H4 (cell line): Measurements from ENCODE around the gene NAT8L. TPM values are rescaled to one million over a fixed set of nuclear protein-coding genes. Genes with fewer than 3 reads are reported as not detected.

Source experiments
- DNase-seq: peaks from one replicate; pipeline ENCODE4 v3.0.0-alpha.2; 2015; ENCODE audit warnings: low spot score
- total RNA-seq: library from RNA; depleted of rRNA; stranded (reverse); fragments of >200 nt; shearing (Covaris generic); gene quantifications from 2 replicates; pipeline ENCODE4 v1.2.3, GENCODE V29; 2014

NAT8L gene
- total RNA-seq, 1 experiment from 2014 or later, result 0.45 TPM

- DNase-seq, result no peak
These were observed 4.6 kb downstream of the NAT8L start for GRCh38 chr4:2063557-2064275.

GRCh38 chr4:2064276-2064991, 5.3 kb downstream of the NAT8L start:
- no peak for DNase-seq

- no peak for DNase-seq
These were observed 6.2 kb downstream of the NAT8L start for GRCh38 chr4:2065106-2065930.

GRCh38 chr4:2066011-2066551, 7.0 kb downstream of the NAT8L start:
- no peak for DNase-seq

GRCh38 chr4:2066571-2067445, 7.7 kb downstream of the NAT8L start:
- DNase-seq, result no peak

- no peak for DNase-seq
These were observed 8.5 kb downstream of the NAT8L start for GRCh38 chr4:2067446-2068197.

GRCh38 chr4:2068198-2068470, 9.0 kb downstream of the NAT8L start:
- no peak for DNase-seq

- DNase-seq, result no peak
These were observed 9.4 kb downstream of the NAT8L start for GRCh38 chr4:2068566-2068965.

- no peak for DNase-seq
These were observed 10.2 kb downstream of the NAT8L start for GRCh38 chr4:2069161-2069971.

- no peak for DNase-seq
These were observed 10.9 kb downstream of the NAT8L start for GRCh38 chr4:2069986-2070385.

- no peak for DNase-seq
These were observed 11.5 kb downstream of the NAT8L start for GRCh38 chr4:2070421-2071251.

- DNase-seq, result no peak
These were observed 12.3 kb downstream of the NAT8L start for GRCh38 chr4:2071252-2071911.

GRCh38 chr4:2071912-2072867, 13.1 kb downstream of the NAT8L start:
- DNase-seq, result no peak

GRCh38 chr4:2072971-2073807, 14.1 kb downstream of the NAT8L start:
- no peak for DNase-seq

- no peak for DNase-seq
These were observed 14.8 kb downstream of the NAT8L start for GRCh38 chr4:2073808-2074481.

- DNase-seq, result no peak
These were observed 15.5 kb downstream of the NAT8L start for GRCh38 chr4:2074588-2074987.
